ENCODE data around the gene SEMG1.

Gene SEMG1

DNA sequence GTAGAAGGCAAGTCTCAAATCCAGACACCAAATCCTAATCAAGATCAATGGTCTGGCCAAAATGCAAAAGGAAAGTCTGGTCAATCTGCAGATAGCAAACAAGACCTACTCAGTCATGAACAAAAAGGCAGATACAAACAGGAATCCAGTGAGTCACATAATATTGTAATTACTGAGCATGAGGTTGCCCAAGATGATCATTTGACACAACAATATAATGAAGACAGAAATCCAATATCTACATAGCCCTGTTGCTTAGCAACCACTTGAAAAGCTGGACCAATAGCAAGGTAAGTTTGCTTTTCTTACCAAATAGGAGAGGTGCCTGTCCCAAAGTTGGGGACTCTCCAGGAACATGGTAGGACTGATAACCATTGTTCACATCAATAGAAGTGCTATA is 16.3 kb downstream of the SEMG1 start:
- H3K27ac ChIP-seq, result no peak overlapping the region
- H3K9me3 ChIP-seq (ENCODE audit: severe bottlenecking), result no peaks in the 10 kb centered on the region
- no peaks in the 10 kb centered on the region for H3K36me3 ChIP-seq
- no peak for DNase-seq
- no peak for TF ChIP-seq CTCF (IDR thresholded peaks at IDR 0.05; ENCODE audit: low read depth, low read length)
- H3K4me3 ChIP-seq (ENCODE audit: low read depth, low read length), result no peak overlapping the region
- no peaks in the 10 kb centered on the region for H3K27me3 ChIP-seq (ENCODE audit: insufficient read depth, low read depth, severe bottlenecking)

DNA sequence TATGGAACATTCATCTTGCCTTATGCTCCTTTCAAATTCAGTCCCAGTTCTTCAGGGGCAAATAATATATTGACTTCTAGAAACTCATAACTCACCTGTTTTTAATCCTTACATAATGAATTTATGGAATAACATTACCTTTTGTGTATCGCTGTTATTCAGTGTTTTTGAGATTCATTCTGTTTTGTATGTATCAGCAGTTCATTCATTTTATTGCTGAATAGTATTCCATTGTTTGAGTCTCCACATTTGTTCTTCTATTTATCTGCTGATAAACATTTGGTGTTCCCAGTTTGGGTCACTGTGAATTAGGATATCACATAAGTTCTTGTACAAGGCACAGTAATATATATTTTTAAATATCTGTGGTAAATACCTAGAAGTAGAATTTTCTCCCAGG is 19.5 kb downstream of the SEMG1 start:
- H3K27me3 ChIP-seq (ENCODE audit: insufficient read depth, low read depth, severe bottlenecking), result no peaks in the 10 kb centered on the region
- no peaks in the 10 kb centered on the region for H3K9me3 ChIP-seq (ENCODE audit: severe bottlenecking)
- DNase-seq, result no peak
- no peak overlapping the region for H3K4me3 ChIP-seq (ENCODE audit: low read depth, low read length)
- no peak for TF ChIP-seq CTCF (IDR thresholded peaks at IDR 0.05; ENCODE audit: low read depth, low read length)
- no peaks in the 10 kb centered on the region for H3K36me3 ChIP-seq
- H3K27ac ChIP-seq, result no peak overlapping the region

DNA sequence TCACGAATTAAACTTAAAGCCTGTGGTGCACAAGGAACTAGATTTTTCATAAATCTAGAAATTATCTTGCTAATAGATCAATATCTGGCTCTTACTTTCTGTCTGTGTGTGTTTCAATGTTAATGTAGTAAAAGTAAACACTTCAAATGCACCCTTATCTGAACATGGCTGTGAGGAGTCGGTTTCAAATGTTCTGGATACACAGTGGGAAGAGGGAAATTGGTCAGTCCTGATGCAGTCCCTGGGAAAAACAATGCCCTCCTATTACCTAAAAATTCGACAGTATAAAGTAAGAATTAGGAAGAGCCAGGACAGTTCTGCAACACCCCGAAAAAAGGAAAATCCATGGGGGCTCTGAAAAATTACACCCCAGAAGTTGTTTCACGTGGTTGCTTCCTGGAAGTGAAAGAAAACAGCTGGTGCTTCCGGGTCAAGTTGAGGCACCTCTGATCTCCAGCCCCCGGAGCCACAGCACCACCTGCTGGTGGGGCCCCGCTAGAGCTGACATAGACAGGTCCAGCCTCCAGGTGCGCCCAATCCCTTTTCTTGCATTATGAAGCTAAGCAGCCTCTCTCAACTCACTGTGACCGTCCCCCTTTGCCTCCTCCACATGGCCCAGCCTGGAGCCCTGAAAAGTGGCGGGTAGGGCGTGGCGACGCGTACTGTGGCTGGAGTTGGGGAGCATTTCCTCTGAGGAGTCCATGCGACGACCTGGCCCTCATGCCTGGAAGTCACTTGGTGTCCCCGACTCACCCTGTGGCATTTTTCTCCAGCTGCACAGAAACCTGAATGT is 22.6 kb downstream of the SEMG1 start:
- H3K4me3 ChIP-seq (ENCODE audit: low read depth, low read length), result no peak overlapping the region
- H3K27ac ChIP-seq, result no peak overlapping the region
- H3K27me3 ChIP-seq (ENCODE audit: insufficient read depth, low read depth, severe bottlenecking), result no peaks in the 10 kb centered on the region
- H3K9me3 ChIP-seq (ENCODE audit: severe bottlenecking), result no peaks in the 10 kb centered on the region
- peak; percentile 38 for DNase-seq
- peak; percentile 59 for TF ChIP-seq CTCF (IDR thresholded peaks at IDR 0.05; ENCODE audit: low read depth, low read length)
- no peaks in the 10 kb centered on the region for H3K36me3 ChIP-seq

GRCh38 chr20:45230631-45231030 is 23.8 kb downstream of the SEMG1 start:
- Histone ChIP-seq H3K9me3 (ENCODE audit: severe bottlenecking) (peaks cover 5% of the 10 kb centered on the region), H3K27ac (no peak overlapping the region), H3K4me3 (ENCODE audit: low read depth, low read length) (no peak overlapping the region), H3K27me3 (ENCODE audit: insufficient read depth, low read depth, severe bottlenecking) (no peaks in the 10 kb centered on the region), H3K36me3 (no peaks in the 10 kb centered on the region)
- TF ChIP-seq CTCF (IDR thresholded peaks at IDR 0.05; ENCODE audit: low read depth, low read length), result no peak
- DNase-seq, result no peak

- H3K27me3 ChIP-seq (ENCODE audit: insufficient read depth, low read depth, severe bottlenecking), result no peaks in the 10 kb centered on the region
These were observed 29.2 kb downstream of the SEMG1 start for GRCh38 chr20:45235995-45236394.

More at GRCh38 chr20:45235995-45236394, 29.2 kb downstream of the SEMG1 start:
- Histone ChIP-seq H3K36me3 (no peaks in the 10 kb centered on the region), H3K27ac (no peak overlapping the region), H3K4me3 (ENCODE audit: low read depth, low read length) (no peak overlapping the region), H3K9me3 (ENCODE audit: severe bottlenecking) (peaks cover 5% of the 10 kb centered on the region)
- no peak for DNase-seq
- peak; percentile 78 for TF ChIP-seq CTCF (IDR thresholded peaks at IDR 0.05; ENCODE audit: low read depth, low read length)
